Activated B cell treated with CpG ODN at 0.5 μM for 24 hours (primary cell): ENCODE data around the gene ZSWIM2. TPM values are rescaled to one million over a fixed set of nuclear protein-coding genes. Genes with fewer than 3 reads are reported as not detected.
A peak's percentile ranks its signal among the peaks of the same experiment; 100 is the strongest.
"Not testable (repeated sequence)": the region's sequence is repeated elsewhere in the genome, so short reads cannot be mapped to it uniquely, and the experiment has no call there.

Experiments
- ATAC-seq: fragments of 200-7000 bp; cut with Tn5 transposase; one replicate; pipeline ENCODE4 v1.10.0; 2021; ENCODE audit warnings: low read depth, mild to moderate bottlenecking, moderate library complexity
- CTCF ChIA-PET: fragments of 350-600 bp; sonication (Branson Sonifier 250); formaldehyde crosslinking; loops from one replicate; lab custom pipeline; 2021; ENCODE audit warnings: antibody characterized with exemption; lab: Charles Lee
- POLR2A ChIA-PET: fragments of 350-600 bp; sonication (Branson Sonifier 250); formaldehyde crosslinking; loops from one replicate; lab custom pipeline; 2021; ENCODE audit warnings: antibody characterized with exemption; lab: Charles Lee
- DNase-seq: peaks from one replicate; pipeline ENCODE4 v3.0.0; 2022
- H3K27ac Mint-ChIP-seq: one replicate; pipeline ENCODE4 v1.8.0; 2020; ENCODE audit warnings: mixed read lengths
- H3K27me3 Mint-ChIP-seq: one replicate; pipeline ENCODE4 v1.8.0; 2021; ENCODE audit warnings: mixed read lengths
- H3K36me3 Mint-ChIP-seq: one replicate; pipeline ENCODE4 v1.8.0; 2021; ENCODE audit warnings: low read depth, mixed read lengths
- H3K4me1 Mint-ChIP-seq: one replicate; pipeline ENCODE4 v1.8.0; 2021; ENCODE audit warnings: mixed read lengths
- H3K4me3 Mint-ChIP-seq: one replicate; pipeline ENCODE4 v1.8.0; 2020; ENCODE audit warnings: mild to moderate bottlenecking, mixed read lengths
- H3K9me3 Mint-ChIP-seq: one replicate; pipeline ENCODE4 v1.8.0; 2020; ENCODE audit warnings: mixed read lengths
- CTCF ChIP-seq: fragments of 200-600 bp; IDR thresholded peaks from one replicate; pipeline ENCODE4 v1.8.0; 2022; ENCODE audit warnings: antibody characterized with exemption, mild to moderate bottlenecking
- intact Hi-C: fragments of 100-400 bp; cut with micrococcal nuclease; formaldehyde crosslinking; loops from one replicate; pipeline ENCODE4 v1.15.1; 2024
- total RNA-seq: library from RNA; stranded (reverse); gene quantifications from 2 replicates; pipeline ENCODE4 v1.2.3, GENCODE V29; 2022

Gene ZSWIM2, protein sequence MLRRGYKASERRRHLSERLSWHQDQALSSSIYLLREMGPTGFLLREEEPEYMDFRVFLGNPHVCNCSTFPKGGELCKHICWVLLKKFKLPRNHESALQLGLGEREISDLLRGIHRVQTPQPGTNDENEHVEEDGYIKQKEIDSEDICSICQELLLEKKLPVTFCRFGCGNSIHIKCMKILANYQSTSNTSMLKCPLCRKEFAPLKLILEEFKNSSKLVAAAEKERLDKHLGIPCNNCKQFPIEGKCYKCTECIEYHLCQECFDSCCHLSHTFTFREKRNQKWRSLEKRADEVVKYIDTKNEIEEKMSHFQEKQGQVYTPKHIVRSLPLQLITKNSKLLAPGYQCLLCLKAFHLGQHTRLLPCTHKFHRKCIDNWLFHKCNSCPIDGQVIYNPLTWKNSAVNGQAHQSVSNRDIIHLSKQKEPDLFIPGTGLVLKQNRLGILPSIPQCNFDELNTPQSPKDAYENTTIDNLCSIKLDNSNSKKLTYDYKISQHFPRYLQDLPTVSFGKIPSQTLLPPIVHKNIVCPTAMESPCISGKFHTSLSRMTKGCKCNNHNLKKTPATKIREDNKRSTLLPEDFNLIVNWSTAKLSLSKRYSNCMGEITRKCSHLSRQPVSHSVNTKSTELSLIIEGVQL
- total RNA-seq, result not detected in 2 replicates

GRCh38 chr2:186848873-186849578, at the start of gene ZSWIM2:
Gene ZSWIM2 (minus strand): TSS chr2:186849170. CDS start chr2:186849130, 40 bp downstream.
- no peaks in the 10 kb centered on the region for H3K36me3 Mint-ChIP-seq
- H3K9me3 Mint-ChIP-seq, result no peaks in the 10 kb centered on the region
- ATAC-seq, result peak; percentile 47
- CTCF ChIA-PET, result no interaction called here
- peak within 1 kb of the TSS; percentile 56 for H3K4me3 Mint-ChIP-seq
- H3K4me1 Mint-ChIP-seq, result peaks cover 10% of the 10 kb centered on the region
- no peak within 1 kb of the TSS for H3K27ac Mint-ChIP-seq
- POLR2A ChIA-PET, result no interaction called here
- peaks cover 11% of the 10 kb centered on the region for H3K27me3 Mint-ChIP-seq
- TF ChIP-seq CTCF, result no peak
- intact Hi-C loops, result no loop called here
- DNase-seq, result no peak

DNA sequence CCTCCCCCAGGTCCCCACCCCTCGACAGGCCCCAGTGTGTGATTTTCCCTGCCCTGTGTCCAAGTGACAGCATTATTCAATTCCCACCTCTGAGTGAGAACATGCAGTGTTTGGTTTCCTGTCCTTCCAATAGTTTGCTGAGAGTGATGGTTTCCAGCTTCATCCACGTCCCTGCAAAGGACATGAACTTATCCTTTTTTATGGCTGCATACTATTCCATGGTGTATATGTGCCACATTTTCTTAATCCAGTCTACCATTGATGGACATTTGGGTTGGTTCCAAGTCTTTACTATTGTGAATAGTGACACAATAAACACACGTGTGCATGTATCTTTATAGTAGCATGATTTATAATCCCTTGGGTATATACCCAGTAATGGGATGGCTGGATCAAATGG, 47.2 kb upstream of the ZSWIM2 start:
- intact Hi-C loops, DNase-seq, H3K27ac Mint-ChIP-seq, H3K4me1 Mint-ChIP-seq, H3K36me3 Mint-ChIP-seq, H3K27me3 Mint-ChIP-seq, H3K9me3 Mint-ChIP-seq, POLR2A ChIA-PET, H3K4me3 Mint-ChIP-seq, ATAC-seq, CTCF ChIA-PET: not testable (repeated sequence)

- no peak for ATAC-seq
- ChIA-PET CTCF (no interaction called here), POLR2A (no interaction called here)
- Mint-ChIP-seq H3K27me3 (no peaks in the 10 kb centered on the region), H3K4me3 (no peak overlapping the region), H3K27ac (no peak overlapping the region), H3K9me3 (peaks cover 3% of the 10 kb centered on the region), H3K36me3 (no peaks in the 10 kb centered on the region), H3K4me1 (no peaks in the 10 kb centered on the region)
- no peak for TF ChIP-seq CTCF
- intact Hi-C loops, result no loop called here
- no peak for DNase-seq
Observed at GRCh38 chr2:186895451-186895850, 46.5 kb upstream of the ZSWIM2 start.

DNA sequence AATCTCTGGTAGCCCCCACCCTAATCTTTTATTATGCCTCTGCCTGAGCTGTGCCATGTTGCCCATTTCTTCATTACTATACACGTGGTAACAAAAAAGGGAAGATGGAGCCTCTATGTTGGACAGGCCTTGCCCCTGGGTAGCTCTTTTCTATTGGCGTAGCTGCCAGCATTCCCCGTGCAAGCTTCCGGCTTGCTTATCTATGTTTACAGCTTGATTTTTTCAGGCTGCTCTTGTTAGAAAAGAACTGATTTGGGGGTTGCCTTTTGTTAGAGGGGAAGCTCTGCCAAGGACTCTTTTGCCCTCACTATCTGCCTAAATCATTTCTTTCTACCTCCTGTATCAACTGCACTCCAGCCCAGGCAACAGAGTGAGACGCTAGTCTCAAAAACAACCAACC, 45.5 kb upstream of the ZSWIM2 start:
- H3K4me3 Mint-ChIP-seq, result no peak overlapping the region
- no peaks in the 10 kb centered on the region for H3K4me1 Mint-ChIP-seq
- H3K36me3 Mint-ChIP-seq, result no peaks in the 10 kb centered on the region
- ChIA-PET CTCF (no interaction called here), POLR2A (no interaction called here)
- DNase-seq (no peak), ATAC-seq (no peak)
- no peak overlapping the region for H3K27ac Mint-ChIP-seq
- intact Hi-C loops, result no loop called here
- no peak for TF ChIP-seq CTCF
- H3K27me3 Mint-ChIP-seq, result no peaks in the 10 kb centered on the region
- H3K9me3 Mint-ChIP-seq, result peaks cover 3% of the 10 kb centered on the region

DNA sequence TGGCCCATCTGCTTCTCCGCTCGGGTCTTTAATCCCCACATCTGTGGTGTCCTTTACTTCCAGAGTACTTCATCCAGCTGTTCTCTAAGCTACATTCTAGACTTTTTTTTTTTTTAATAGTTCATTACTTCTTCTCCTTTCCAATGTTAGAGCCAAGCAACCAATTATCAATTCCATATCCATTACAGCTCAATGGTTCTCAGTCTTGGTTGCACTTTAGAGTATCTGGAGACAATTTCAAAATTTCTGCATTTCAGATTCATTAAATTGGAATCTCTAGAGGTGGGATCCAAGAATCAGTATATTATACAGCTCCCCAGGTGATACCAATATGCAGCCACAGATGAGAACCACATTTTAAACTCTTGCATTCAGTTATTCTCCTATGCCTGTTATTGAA, 43.9 kb upstream of the ZSWIM2 start:
- ChIA-PET POLR2A (no interaction called here), CTCF (no interaction called here)
- Mint-ChIP-seq H3K9me3 (peaks cover 3% of the 10 kb centered on the region), H3K4me3 (no peak overlapping the region), H3K27me3 (no peaks in the 10 kb centered on the region), H3K27ac (no peak overlapping the region), H3K4me1 (no peaks in the 10 kb centered on the region), H3K36me3 (no peaks in the 10 kb centered on the region)
- ATAC-seq, result no peak
- no peak for TF ChIP-seq CTCF
- DNase-seq, result no peak
- intact Hi-C loops, result no loop called here
